Left ventricle myocardium inferior (tissue), 1 donor: Measurements from ENCODE around the gene PCYT2. TPM values are rescaled to one million over a fixed set of nuclear protein-coding genes. Genes with fewer than 3 reads are reported as not detected.

Source experiments
- DNase-seq: peaks from one replicate; pipeline ENCODE4 v3.0.0-alpha.2; 2020
- H3K27ac ChIP-seq: fragments of 200-600 bp; replicated peaks from 2 replicates; pipeline ENCODE4 v1.8.0; 2021
- H3K27me3 ChIP-seq: fragments of 200-600 bp; 2 replicates; pipeline ENCODE4 v1.8.0; 2021; ENCODE audit warnings: low read depth
- H3K36me3 ChIP-seq: fragments of 200-600 bp; 2 replicates; pipeline ENCODE4 v1.8.0; 2021
- H3K4me1 ChIP-seq: fragments of 200-600 bp; 2 replicates; pipeline ENCODE4 v1.8.0; 2021
- H3K4me3 ChIP-seq: fragments of 200-600 bp; 2 replicates; pipeline ENCODE4 v1.8.0; 2021; ENCODE audit warnings: mild to moderate bottlenecking, moderate library complexity
- H3K9me3 ChIP-seq: fragments of 200-600 bp; replicated peaks from 2 replicates; pipeline ENCODE4 v1.8.0; 2021
- intact Hi-C: fragments of 100-400 bp; cut with micrococcal nuclease; formaldehyde crosslinking; loops from one replicate; pipeline ENCODE4 v1.11.0; 2022
- long read RNA-seq: library from polyadenylated mRNA; unstranded; transcript quantifications from one replicate; pipeline ENCODE4 v2.0.0, GENCODE V29; 2021
- total RNA-seq: library from RNA; stranded (reverse); fragmentation: NEBNext Ultra II Directional; extraction: Animal tissue kit (Norgen Biotek cat#: 25700); gene quantifications from one replicate; pipeline ENCODE4 v1.2.1, GENCODE V29; 2021
- TF ChIP-seq, protein P1 (sequence below): fragments of 200-600 bp; IDR thresholded peaks from 2 replicates; pipeline ENCODE4 v1.8.0; 2021; ENCODE audit warnings: antibody characterized with exemption, mild to moderate bottlenecking, borderline replicate concordance
- donor health status: DM: no; HTN: yes; CAD: no; lungs with severe emphysema.

Gene PCYT2
- 48.1 TPM for total RNA-seq
- long read RNA-seq, full-length matches to known transcripts, result 188 of 224 reads
- long read RNA-seq, partial matches to known transcripts, result 10 of 224 reads
- long read RNA-seq, other reads (novel, unspliced or antisense), result 26 of 224 reads

DNA sequence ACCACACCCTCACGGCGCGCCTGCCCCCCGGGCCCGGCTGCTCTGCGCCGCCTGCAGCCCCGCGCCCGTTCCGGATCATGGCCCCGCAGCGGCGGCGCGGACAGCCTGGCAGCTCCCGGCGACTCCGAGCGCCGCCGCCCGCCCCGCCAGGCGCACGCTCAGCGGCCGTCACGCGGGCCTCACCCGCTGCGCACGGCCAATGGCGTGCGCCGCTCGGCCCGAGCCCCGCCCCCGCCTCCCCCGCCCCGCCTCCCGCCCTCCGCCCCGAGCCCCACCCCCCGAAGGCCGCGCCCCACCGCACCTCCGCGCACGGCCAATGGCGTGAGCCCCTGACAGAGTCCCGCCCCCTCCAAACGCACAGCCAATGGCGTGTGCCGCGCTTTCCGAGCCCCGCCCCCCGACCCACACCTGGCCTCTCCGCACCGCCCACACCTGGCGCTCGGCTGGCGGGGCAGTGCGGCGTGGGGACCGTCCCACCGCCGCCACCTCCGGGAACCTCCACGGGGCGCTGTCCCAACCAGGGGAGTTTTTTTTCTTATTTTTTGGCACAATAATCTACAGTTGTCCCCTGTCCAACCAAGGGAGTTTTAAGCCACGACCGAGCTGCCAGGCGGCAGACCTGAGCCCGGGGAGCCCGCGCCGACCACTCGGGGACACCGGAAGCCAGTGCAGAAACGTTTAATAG, at the start of gene PCYT2:
Gene PCYT2 (minus strand): TSS at position 123 of the 685 bp plus-strand sequence. CDS start 44 bp downstream, at position 79.
- intact Hi-C loops, result no loop called here
- peak; percentile 91 for DNase-seq
- Histone ChIP-seq H3K9me3 (no peaks in the 10 kb centered on the region), H3K27ac (peak within 1 kb of the TSS; percentile 79), H3K36me3 (peaks cover 42% of the 10 kb centered on the region), H3K4me1 (peaks cover 30% of the 10 kb centered on the region), H3K4me3 (peak within 1 kb of the TSS; percentile 93), H3K27me3 (no peaks in the 10 kb centered on the region)
- TF ChIP-seq, protein P1, sequence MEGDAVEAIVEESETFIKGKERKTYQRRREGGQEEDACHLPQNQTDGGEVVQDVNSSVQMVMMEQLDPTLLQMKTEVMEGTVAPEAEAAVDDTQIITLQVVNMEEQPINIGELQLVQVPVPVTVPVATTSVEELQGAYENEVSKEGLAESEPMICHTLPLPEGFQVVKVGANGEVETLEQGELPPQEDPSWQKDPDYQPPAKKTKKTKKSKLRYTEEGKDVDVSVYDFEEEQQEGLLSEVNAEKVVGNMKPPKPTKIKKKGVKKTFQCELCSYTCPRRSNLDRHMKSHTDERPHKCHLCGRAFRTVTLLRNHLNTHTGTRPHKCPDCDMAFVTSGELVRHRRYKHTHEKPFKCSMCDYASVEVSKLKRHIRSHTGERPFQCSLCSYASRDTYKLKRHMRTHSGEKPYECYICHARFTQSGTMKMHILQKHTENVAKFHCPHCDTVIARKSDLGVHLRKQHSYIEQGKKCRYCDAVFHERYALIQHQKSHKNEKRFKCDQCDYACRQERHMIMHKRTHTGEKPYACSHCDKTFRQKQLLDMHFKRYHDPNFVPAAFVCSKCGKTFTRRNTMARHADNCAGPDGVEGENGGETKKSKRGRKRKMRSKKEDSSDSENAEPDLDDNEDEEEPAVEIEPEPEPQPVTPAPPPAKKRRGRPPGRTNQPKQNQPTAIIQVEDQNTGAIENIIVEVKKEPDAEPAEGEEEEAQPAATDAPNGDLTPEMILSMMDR, result peak; percentile 11

DNA sequence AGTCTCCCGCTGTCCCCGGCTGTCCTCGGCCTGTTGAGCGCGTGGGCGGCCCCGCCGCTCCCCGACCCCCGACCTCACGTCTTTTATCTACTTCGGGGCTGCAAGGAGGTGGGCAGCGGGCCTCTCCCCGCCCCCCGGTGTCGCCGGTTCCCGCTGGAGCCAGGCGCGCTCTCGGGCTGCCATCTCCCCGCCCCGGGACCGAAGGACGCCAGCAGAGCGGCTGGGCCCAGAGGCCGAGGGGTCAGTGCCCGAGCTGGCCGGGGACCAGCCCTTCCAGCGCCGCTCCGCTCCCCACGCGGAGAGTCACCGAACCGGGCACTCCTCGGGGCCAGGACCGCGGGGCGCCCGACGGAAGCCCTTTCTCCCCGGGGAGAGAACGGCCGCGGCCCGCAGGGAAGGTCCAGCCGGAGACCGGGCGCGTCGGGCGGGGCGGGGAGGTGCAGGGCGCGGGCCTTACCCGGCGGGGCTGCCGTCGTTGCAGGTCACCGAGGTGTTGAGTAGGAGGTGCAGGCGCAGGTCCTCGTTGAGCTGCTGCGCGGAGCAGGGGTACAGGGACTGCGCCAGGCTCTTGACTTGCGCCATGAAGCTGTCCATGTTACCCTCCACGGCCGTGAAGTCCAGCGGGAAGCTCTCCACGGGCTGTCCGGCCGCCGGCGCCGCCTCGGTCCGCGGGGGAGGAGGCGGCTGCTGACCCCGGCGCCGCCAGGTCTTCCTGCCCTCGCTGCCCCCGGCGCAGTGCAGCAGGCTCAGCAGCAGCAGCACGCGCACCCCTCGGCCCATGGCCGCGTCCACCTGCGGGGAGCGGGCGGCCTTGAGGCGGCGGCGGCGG, 49.1 kb upstream of the PCYT2 start:
- Histone ChIP-seq H3K27me3 (peaks cover 89% of the 10 kb centered on the region), H3K4me3 (peak overlapping the region; percentile 64), H3K4me1 (peaks cover 25% of the 10 kb centered on the region), H3K36me3 (no peaks in the 10 kb centered on the region), H3K27ac (no peak overlapping the region), H3K9me3 (no peaks in the 10 kb centered on the region)
- no peak for DNase-seq
- intact Hi-C loops, result loop anchor here (10.0 kb wide), 1 partner anchor 184 kb away; no protein-coding TSS in a partner anchor
- TF ChIP-seq, protein P1, result no peak

DNA sequence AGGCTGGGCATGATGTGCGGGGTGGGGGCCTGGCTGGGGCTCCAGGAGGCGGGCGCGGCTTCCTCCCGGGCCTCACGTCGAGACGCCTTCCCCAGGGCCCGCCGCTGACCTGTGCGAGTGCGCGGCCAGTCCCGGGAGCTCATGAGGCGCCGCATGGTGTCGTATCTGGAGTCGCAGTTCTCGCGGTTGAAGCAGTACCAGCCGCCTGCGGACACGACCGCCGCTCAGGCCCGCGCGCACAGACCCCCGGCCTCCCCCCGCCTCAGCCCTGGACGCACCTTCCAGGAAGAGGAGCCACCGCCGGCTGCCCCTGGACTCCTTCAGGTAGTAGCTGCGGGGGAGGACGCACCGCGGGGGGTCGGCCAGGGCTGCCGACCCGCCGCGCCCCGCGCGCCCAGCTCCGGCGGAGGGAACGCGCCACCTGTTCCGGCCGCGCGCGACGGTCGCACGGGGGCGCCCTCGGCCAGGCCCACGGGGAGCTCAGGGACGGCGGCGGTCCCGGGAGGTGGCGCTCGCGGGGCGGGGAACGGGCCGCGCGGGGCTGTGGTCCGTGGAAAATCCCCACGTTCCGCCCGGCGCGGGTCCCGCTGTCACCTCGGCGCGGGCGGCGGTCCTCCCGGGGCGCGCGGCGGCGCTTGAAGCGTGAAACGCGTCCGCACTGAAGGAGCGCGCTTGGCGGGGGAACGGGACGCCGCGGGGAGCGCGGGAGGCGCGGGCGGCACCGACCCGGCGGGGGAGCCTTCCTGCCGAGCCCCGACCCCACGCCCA, 48.3 kb upstream of the PCYT2 start:
- H3K9me3 ChIP-seq, result no peaks in the 10 kb centered on the region
- peak; percentile 75 for DNase-seq
- peaks cover 91% of the 10 kb centered on the region for H3K27me3 ChIP-seq
- no peaks in the 10 kb centered on the region for H3K36me3 ChIP-seq
- TF ChIP-seq, protein P1, result peak; percentile 88
- H3K4me3 ChIP-seq, result peak overlapping the region; percentile 64
- H3K27ac ChIP-seq, result no peak overlapping the region
- peaks cover 25% of the 10 kb centered on the region for H3K4me1 ChIP-seq
- intact Hi-C loops, result loop anchor here (10.0 kb wide), 1 partner anchor 185 kb away; no protein-coding TSS in a partner anchor

DNA sequence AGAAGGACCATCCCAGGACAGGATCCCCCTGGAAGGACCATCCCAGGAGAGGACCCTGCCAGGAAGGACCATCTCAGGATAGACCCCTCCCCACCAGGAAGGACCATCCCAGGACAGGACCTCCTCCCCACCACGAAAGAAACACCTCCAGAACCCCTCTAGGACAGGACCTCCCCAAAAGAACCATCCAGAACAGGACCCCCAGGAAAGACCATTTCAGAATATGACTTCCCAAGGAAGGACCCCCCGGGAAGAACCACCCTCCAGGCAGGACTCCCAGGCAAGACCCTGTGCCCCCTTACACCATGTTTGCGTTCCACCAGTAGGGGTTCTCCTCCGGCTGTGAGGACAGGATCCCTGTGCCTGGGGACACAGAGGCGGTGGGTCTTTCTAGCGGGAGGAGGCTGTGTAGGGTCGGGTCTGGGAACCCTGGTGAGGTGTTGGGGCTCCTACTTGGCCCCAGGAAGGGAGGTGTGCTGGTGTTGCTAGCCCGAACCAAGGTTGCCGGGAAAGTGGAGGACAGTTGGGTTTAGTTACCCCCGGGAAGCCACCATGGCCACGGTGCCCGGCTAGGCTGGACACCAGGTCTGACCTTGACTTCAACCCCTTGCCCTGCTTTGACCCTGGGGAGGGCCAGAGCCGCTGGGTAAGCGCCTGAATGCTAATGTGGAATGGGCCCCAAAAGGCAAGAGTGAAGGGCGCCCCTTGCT, 47.6 kb upstream of the PCYT2 start:
- DNase-seq, result no peak
- TF ChIP-seq, protein P1, result no peak
- Histone ChIP-seq H3K4me1 (peaks cover 25% of the 10 kb centered on the region), H3K9me3 (no peaks in the 10 kb centered on the region), H3K27ac (no peak overlapping the region), H3K27me3 (peaks cover 91% of the 10 kb centered on the region), H3K4me3 (peak overlapping the region; percentile 64), H3K36me3 (no peaks in the 10 kb centered on the region)
- intact Hi-C loops, result no loop called here
